Measurements from ENCODE around the gene RGS7.
"Not testable (repeated sequence)": the region's sequence is repeated elsewhere in the genome, so short reads cannot be mapped to it uniquely, and the experiment has no call there.

RGS7 gene

GRCh38 chr1:241308011-241308410, 49.0 kb downstream of the RGS7 start:
- no peak overlapping the region for H3K4me3 ChIP-seq (ENCODE audit: low read depth, low read length)
- DNase-seq (ENCODE audit: low read depth): no peak
- TF ChIP-seq, protein P1, sequence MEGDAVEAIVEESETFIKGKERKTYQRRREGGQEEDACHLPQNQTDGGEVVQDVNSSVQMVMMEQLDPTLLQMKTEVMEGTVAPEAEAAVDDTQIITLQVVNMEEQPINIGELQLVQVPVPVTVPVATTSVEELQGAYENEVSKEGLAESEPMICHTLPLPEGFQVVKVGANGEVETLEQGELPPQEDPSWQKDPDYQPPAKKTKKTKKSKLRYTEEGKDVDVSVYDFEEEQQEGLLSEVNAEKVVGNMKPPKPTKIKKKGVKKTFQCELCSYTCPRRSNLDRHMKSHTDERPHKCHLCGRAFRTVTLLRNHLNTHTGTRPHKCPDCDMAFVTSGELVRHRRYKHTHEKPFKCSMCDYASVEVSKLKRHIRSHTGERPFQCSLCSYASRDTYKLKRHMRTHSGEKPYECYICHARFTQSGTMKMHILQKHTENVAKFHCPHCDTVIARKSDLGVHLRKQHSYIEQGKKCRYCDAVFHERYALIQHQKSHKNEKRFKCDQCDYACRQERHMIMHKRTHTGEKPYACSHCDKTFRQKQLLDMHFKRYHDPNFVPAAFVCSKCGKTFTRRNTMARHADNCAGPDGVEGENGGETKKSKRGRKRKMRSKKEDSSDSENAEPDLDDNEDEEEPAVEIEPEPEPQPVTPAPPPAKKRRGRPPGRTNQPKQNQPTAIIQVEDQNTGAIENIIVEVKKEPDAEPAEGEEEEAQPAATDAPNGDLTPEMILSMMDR (IDR thresholded peaks at IDR 0.05; ENCODE audit: low read depth, low read length, missing control alignments): no peak

- TF ChIP-seq, protein P1 (IDR thresholded peaks at IDR 0.05; ENCODE audit: low read depth, low read length, missing control alignments): no peak
- no peak for DNase-seq (ENCODE audit: low read depth)
- H3K4me3 ChIP-seq (ENCODE audit: low read depth, low read length): no peak overlapping the region
These were observed 50.7 kb downstream of the RGS7 start for GRCh38 chr1:241306125-241306790.

GRCh38 chr1:241302024-241302423, 55.0 kb downstream of the RGS7 start:
- not testable (repeated sequence) for DNase-seq (ENCODE audit: low read depth); H3K4me3 ChIP-seq (ENCODE audit: low read depth, low read length)

- DNase-seq (ENCODE audit: low read depth): no peak
- TF ChIP-seq, protein P1 (IDR thresholded peaks at IDR 0.05; ENCODE audit: low read depth, low read length, missing control alignments): no peak
- H3K4me3 ChIP-seq (ENCODE audit: low read depth, low read length): no peak overlapping the region
These were observed 57.7 kb downstream of the RGS7 start for GRCh38 chr1:241299347-241299746.

DNA sequence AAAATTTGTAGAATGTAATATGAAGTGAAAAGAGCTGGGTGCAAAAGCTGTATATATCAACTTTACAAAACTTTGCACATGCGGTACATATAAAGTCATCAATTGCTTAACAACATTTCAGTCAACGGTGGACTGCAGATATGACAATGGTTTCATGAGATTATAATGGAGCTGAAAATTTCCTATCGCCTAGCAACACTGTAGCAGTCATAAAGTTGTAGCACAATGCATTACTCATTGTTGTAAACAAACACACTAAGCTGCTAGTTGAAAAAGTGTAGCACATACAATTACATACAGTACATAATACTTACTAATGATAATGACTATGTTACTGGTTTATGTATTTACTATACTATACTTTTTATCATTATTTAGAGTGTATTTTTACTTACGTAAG, 64.0 kb downstream of the RGS7 start:
- TF ChIP-seq, protein P1 (IDR thresholded peaks at IDR 0.05; ENCODE audit: low read depth, low read length, missing control alignments): no peak
- DNase-seq (ENCODE audit: low read depth): no peak
- H3K4me3 ChIP-seq (ENCODE audit: low read depth, low read length): no peak overlapping the region

DNA sequence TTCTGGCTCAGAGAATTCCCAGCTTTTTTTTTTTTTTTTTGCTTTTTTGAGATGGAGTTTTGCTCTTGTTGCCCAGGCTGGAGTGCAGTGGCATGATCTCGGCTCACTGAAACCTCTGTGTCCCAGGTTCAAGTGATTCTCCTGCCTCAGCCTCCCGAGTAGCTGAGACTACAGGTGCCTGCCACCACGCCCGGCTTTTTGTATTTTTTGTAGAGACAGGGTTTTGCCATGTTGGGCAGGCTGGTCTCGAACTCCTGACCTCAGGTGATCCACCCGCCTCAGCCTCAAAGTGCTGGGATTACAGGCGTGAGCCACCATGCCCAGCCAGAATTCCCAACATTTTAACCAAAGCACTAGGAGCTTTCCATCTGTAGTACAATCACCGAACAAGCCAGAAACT, 65.5 kb downstream of the RGS7 start:
- H3K4me3 ChIP-seq (ENCODE audit: low read depth, low read length); DNase-seq (ENCODE audit: low read depth): not testable (repeated sequence)

- DNase-seq (ENCODE audit: low read depth): no peak
- TF ChIP-seq, protein P1 (IDR thresholded peaks at IDR 0.05; ENCODE audit: low read depth, low read length, missing control alignments): no peak
- H3K4me3 ChIP-seq (ENCODE audit: low read depth, low read length): no peak overlapping the region
These were observed 70.5 kb downstream of the RGS7 start for GRCh38 chr1:241286486-241286885.

DNA sequence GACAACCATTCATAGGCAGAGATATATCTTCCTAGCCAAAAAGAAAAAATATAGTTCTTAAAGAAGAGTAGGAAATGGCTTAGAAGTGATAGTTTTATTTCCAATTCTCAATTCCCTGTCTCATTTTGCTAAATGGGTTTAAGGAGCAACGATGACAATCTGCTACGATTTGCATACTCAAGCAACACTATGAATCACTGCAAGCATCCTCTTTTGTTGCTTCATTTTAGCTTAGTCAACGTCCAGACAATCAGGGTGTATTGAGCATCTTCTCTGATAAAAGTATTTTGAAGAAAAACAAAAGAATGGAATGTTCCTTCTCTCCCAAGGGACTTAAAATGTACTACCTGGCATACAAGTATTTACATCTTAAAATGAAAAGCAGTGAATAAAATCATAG, 80.6 kb downstream of the RGS7 start:
- TF ChIP-seq, protein P1 (IDR thresholded peaks at IDR 0.05; ENCODE audit: low read depth, low read length, missing control alignments): no peak
- DNase-seq (ENCODE audit: low read depth): no peak
- H3K4me3 ChIP-seq (ENCODE audit: low read depth, low read length): no peak overlapping the region
